ENCODE data around the gene CLEC20A.

The CLEC20A gene

GRCh38 chr1:178493301-178493741 is 3.4 kb downstream of the CLEC20A start:
- no peak for TF ChIP-seq USF1 (IDR thresholded peaks at IDR 0.05)
- no peak for TF ChIP-seq RAD21 (IDR thresholded peaks at IDR 0.05; ENCODE audit: low read depth)
- no peak for TF ChIP-seq ZBTB7A (IDR thresholded peaks at IDR 0.05; ENCODE audit: low read depth)
- TF ChIP-seq NFIC (IDR thresholded peaks at IDR 0.05), result no peak
- no peak for TF ChIP-seq CREB1 (IDR thresholded peaks at IDR 0.05; ENCODE audit: low read depth)
- no peak for TF ChIP-seq REST (IDR thresholded peaks at IDR 0.05; ENCODE audit: low read depth)
- TF ChIP-seq TEAD4 (IDR thresholded peaks at IDR 0.05), result no peak
- TF ChIP-seq FOXM1 (IDR thresholded peaks at IDR 0.05; ENCODE audit: borderline replicate concordance, low read depth), result no peak
- no peak for TF ChIP-seq EP300 (IDR thresholded peaks at IDR 0.05; ENCODE audit: borderline replicate concordance)
- TF ChIP-seq TAF1 (IDR thresholded peaks at IDR 0.05; ENCODE audit: low read depth), result no peak
- TF ChIP-seq YY1 (IDR thresholded peaks at IDR 0.05; ENCODE audit: low read depth), result no peak
- TF ChIP-seq TCF12 (IDR thresholded peaks at IDR 0.05; ENCODE audit: low read depth), result no peak
- TF ChIP-seq MAX (IDR thresholded peaks at IDR 0.05), result no peak

- TF ChIP-seq ZBTB7A (IDR thresholded peaks at IDR 0.05; ENCODE audit: low read depth) (no peak), NFIC (IDR thresholded peaks at IDR 0.05) (no peak), CEBPB (IDR thresholded peaks at IDR 0.05) (no peak), MAX (IDR thresholded peaks at IDR 0.05) (no peak), EGR1 (IDR thresholded peaks at IDR 0.05) (no peak), REST (IDR thresholded peaks at IDR 0.05; ENCODE audit: low read depth) (no peak), USF1 (IDR thresholded peaks at IDR 0.05) (no peak), EP300 (IDR thresholded peaks at IDR 0.05; ENCODE audit: borderline replicate concordance) (no peak), TAF1 (IDR thresholded peaks at IDR 0.05; ENCODE audit: low read depth) (no peak), TEAD4 (IDR thresholded peaks at IDR 0.05) (no peak), YY1 (IDR thresholded peaks at IDR 0.05; ENCODE audit: low read depth) (no peak)
Observed at GRCh38 chr1:178492341-178492740, 4.4 kb downstream of the CLEC20A start.

- TF ChIP-seq FOXM1 (IDR thresholded peaks at IDR 0.05; ENCODE audit: borderline replicate concordance, low read depth) (no peak), USF1 (IDR thresholded peaks at IDR 0.05) (no peak), CEBPB (IDR thresholded peaks at IDR 0.05) (no peak), NFIC (IDR thresholded peaks at IDR 0.05) (no peak), TEAD4 (IDR thresholded peaks at IDR 0.05) (no peak), CREB1 (IDR thresholded peaks at IDR 0.05; ENCODE audit: low read depth) (no peak), REST (IDR thresholded peaks at IDR 0.05; ENCODE audit: low read depth) (no peak), TAF1 (IDR thresholded peaks at IDR 0.05; ENCODE audit: low read depth) (no peak), EP300 (IDR thresholded peaks at IDR 0.05; ENCODE audit: borderline replicate concordance) (no peak), YY1 (IDR thresholded peaks at IDR 0.05; ENCODE audit: low read depth) (no peak), ZBTB7A (IDR thresholded peaks at IDR 0.05; ENCODE audit: low read depth) (no peak)
Observed at GRCh38 chr1:178491721-178492120, 5.0 kb downstream of the CLEC20A start.

- TF ChIP-seq EGR1 (IDR thresholded peaks at IDR 0.05), result no peak
- no peak for TF ChIP-seq RAD21 (IDR thresholded peaks at IDR 0.05; ENCODE audit: low read depth)
- TF ChIP-seq CEBPB (IDR thresholded peaks at IDR 0.05), result no peak
- no peak for TF ChIP-seq TEAD4 (IDR thresholded peaks at IDR 0.05)
- no peak for TF ChIP-seq EP300 (IDR thresholded peaks at IDR 0.05; ENCODE audit: borderline replicate concordance)
- no peak for TF ChIP-seq MAX (IDR thresholded peaks at IDR 0.05)
- no peak for TF ChIP-seq TAF1 (IDR thresholded peaks at IDR 0.05; ENCODE audit: low read depth)
Observed at GRCh38 chr1:178490967-178491366, 5.8 kb downstream of the CLEC20A start.
